CD14-positive monocyte (primary cell): ENCODE measurements around the gene HAPLN2. TPM values are rescaled to one million over a fixed set of nuclear protein-coding genes. Genes with fewer than 3 reads are reported as not detected.

Experiments
- DNase-seq, 3 donors: peaks; one replicate each; pipeline ENCODE4 v3.0.0-alpha.2; 2011 to 2022
- H2AFZ ChIP-seq: 2 replicates; pipeline ENCODE4 v1.6.0; 2012; ENCODE audit warnings: mild to moderate bottlenecking, low read depth, low read length, inconsistent platforms; ENCODE audit not compliant: insufficient read depth, poor library complexity, severe bottlenecking
- H3K27ac ChIP-seq, 2 donors: 1 replicate in 1 of 2; 2 replicates in 1 of 2; pipeline ENCODE4 v1.5.1; 2012 to 2013; ENCODE audit warnings: low read length in 2 of 2, control low read depth in 1 of 2, inconsistent platforms in 1 of 2, low read depth in 1 of 2, mild to moderate bottlenecking in 1 of 2
- H3K27me3 ChIP-seq, 2 donors: one replicate each; pipeline versions ENCODE4 v1.6.0 to v1.6.1; 2011 to 2013; ENCODE audit warnings: low read length in 2 of 2; ENCODE audit not compliant: control insufficient read depth in 2 of 2, insufficient read depth in 2 of 2
- H3K36me3 ChIP-seq, 2 donors: replicated peaks in 1 of 2; 1 replicate in 1 of 2; 2 replicates in 1 of 2; pipeline versions ENCODE4 v1.5.1 to v1.6.1; 2012 to 2013; ENCODE audit warnings: low read length in 2 of 2, control low read depth in 1 of 2, inconsistent platforms in 1 of 2, mild to moderate bottlenecking in 1 of 2; ENCODE audit not compliant: insufficient read depth in 2 of 2, control insufficient read depth in 1 of 2
- H3K4me1 ChIP-seq, 2 donors: 1 replicate in 1 of 2; 2 replicates in 1 of 2; pipeline versions ENCODE4 v1.5.1 to v1.6.1; 2012 to 2013; ENCODE audit warnings: low read length in 2 of 2, control low read depth in 1 of 2, inconsistent platforms in 1 of 2, mild to moderate bottlenecking in 1 of 2, moderate library complexity in 1 of 2; ENCODE audit not compliant: insufficient read depth in 2 of 2, control insufficient read depth in 1 of 2
- H3K4me2 ChIP-seq: replicated peaks from 2 replicates; pipeline ENCODE3; 2012; ENCODE audit warnings: low read length, moderate library complexity, mild to moderate bottlenecking; ENCODE audit not compliant: poor library complexity, severe bottlenecking; ENCODE audit errors: extremely low read depth
- H3K4me3 ChIP-seq, 3 experiments: fragments of 200-600 bp in 1 of 3; sonication (generic) in 1 of 3; replicated peaks in 1 of 3; 1 replicate in 2 of 3; 2 replicates in 1 of 3; pipeline ENCODE4 v1.5.1; 2011 to 2013; ENCODE audit warnings: low read length in 3 of 3, mild to moderate bottlenecking in 3 of 3, control low read depth in 2 of 3, low read depth in 2 of 3, inconsistent platforms in 1 of 3, moderate library complexity in 1 of 3
- H3K79me2 ChIP-seq: 2 replicates; pipeline ENCODE4 v1.6.0; 2012; ENCODE audit warnings: mild to moderate bottlenecking, control low read depth, inconsistent platforms, low read length, moderate library complexity; ENCODE audit not compliant: insufficient read depth
- H3K9ac ChIP-seq: 2 replicates; pipeline ENCODE4 v1.6.0; 2017; ENCODE audit warnings: low read length, mild to moderate bottlenecking; ENCODE audit not compliant: insufficient read depth, poor library complexity, severe bottlenecking
- H3K9me3 ChIP-seq, 2 donors: replicated peaks in 1 of 2; 1 replicate in 1 of 2; 2 replicates in 1 of 2; pipeline versions ENCODE4 v1.5.1 to v1.6.1; 2012 to 2013; ENCODE audit warnings: low read length in 2 of 2, control low read depth in 1 of 2; ENCODE audit not compliant: control insufficient read depth in 1 of 2, insufficient read depth in 1 of 2
- H4K20me1 ChIP-seq: 2 replicates; pipeline ENCODE4 v1.6.0; 2012; ENCODE audit warnings: mild to moderate bottlenecking, low read length, control low read depth, moderate library complexity; ENCODE audit not compliant: insufficient read depth
- H3K27ac Mint-ChIP-seq, 7 donors: one replicate each; pipeline ENCODE4 v1.8.0; 2020; ENCODE audit warnings: mild to moderate bottlenecking in 7 of 7, mixed read lengths in 7 of 7, moderate library complexity in 6 of 7, inconsistent platforms in 2 of 7
- H3K27me3 Mint-ChIP-seq, 3 donors: one replicate each; pipeline ENCODE4 v1.8.0; 2021 to 2022; ENCODE audit warnings: low read depth in 3 of 3, mild to moderate bottlenecking in 3 of 3, mixed read lengths in 3 of 3, moderate library complexity in 3 of 3, inconsistent platforms in 1 of 3
- H3K36me3 Mint-ChIP-seq, 2 donors: one replicate each; pipeline ENCODE4 v1.8.0; 2020; ENCODE audit warnings: mixed read lengths in 2 of 2, inconsistent platforms in 1 of 2, mild to moderate bottlenecking in 1 of 2
- H3K4me1 Mint-ChIP-seq: one replicate; pipeline ENCODE4 v1.8.0; 2020; ENCODE audit warnings: mild to moderate bottlenecking, mixed read lengths
- H3K4me3 Mint-ChIP-seq, 2 donors: one replicate each; pipeline ENCODE4 v1.8.0; 2020; ENCODE audit warnings: mild to moderate bottlenecking in 2 of 2, mixed read lengths in 2 of 2, moderate library complexity in 1 of 2
- H3K9me3 Mint-ChIP-seq, 7 donors: one replicate each; pipeline ENCODE4 v1.8.0; 2020 to 2022; ENCODE audit warnings: mixed read lengths in 7 of 7, mild to moderate bottlenecking in 6 of 7, moderate library complexity in 6 of 7, inconsistent platforms in 2 of 7
- CTCF ChIP-seq: fragments of 200-600 bp; IDR thresholded peaks from one replicate; pipeline ENCODE4 v1.8.0; 2022; ENCODE audit warnings: antibody characterized with exemption, mild to moderate bottlenecking
- WGBS: methylation state at CpG from one replicate; pipeline ENCODE4 v1.1.5; 2013; ENCODE audit warnings: missing lambda C conversion rate; ENCODE audit not compliant: insufficient coverage; 5-methylcytosine and 5-hydroxymethylcytosine counted together
- intact Hi-C, 2 donors: fragments of 100-400 bp; cut with micrococcal nuclease; formaldehyde crosslinking; loops; one replicate each; pipeline versions ENCODE4 v1.15.0 to v1.15.1; 2023
- polyA plus RNA-seq, 3 donors: library from polyadenylated mRNA; depleted of rRNA in 1 of 3; unstranded in 2 of 3; stranded (reverse) in 1 of 3; fragments of 300-500 nt in 2 of 3; fragments of >200 nt in 1 of 3; fragmentation: Illumina TruSeq in 2 of 3; gene quantifications; 1 replicate in 2 of 3; 2 replicates in 1 of 3; pipeline ENCODE4 v1.2.3, GENCODE V29; 2012 to 2021

The HAPLN2 gene
- polyA plus RNA-seq, 3 donors, result not detected

- H2AFZ ChIP-seq, result no peak overlapping the region
- no peaks in the 10 kb centered on the region for H4K20me1 ChIP-seq
- WGBS, result 71% methylated on average over 11 of the region's 16 CpGs
- H3K9ac ChIP-seq, result no peak overlapping the region
- H3K4me2 ChIP-seq, result no peak overlapping the region
- H3K4me3 ChIP-seq, result no peak overlapping the region
- Mint-ChIP-seq H3K27me3 (peaks cover 69 to 83% (median 75%) of the 10 kb centered on the region in 3 donors), H3K4me1 (peaks cover 9% of the 10 kb centered on the region), H3K27ac (peak overlapping the region in 1 of 7 donors; percentile 7), H3K4me3 (no peak overlapping the region), H3K9me3 (peaks cover 0 to 15% (median 6%) of the 10 kb centered on the region in 7 donors), H3K36me3 (peaks cover 0 to 3% of the 10 kb centered on the region in 2 donors)
- no peak for DNase-seq
- no peaks in the 10 kb centered on the region for H3K36me3 ChIP-seq
- peaks cover 32 to 66% of the 10 kb centered on the region in 2 donors for H3K27me3 ChIP-seq
- peaks cover 9% of the 10 kb centered on the region in 2 donors for H3K4me1 ChIP-seq
- TF ChIP-seq CTCF, result no peak
- no peak overlapping the region for H3K27ac ChIP-seq
- intact Hi-C loops, result no loop called here
- peaks cover 0 to 15% of the 10 kb centered on the region in 2 donors for H3K9me3 ChIP-seq
- no peaks in the 10 kb centered on the region for H3K79me2 ChIP-seq
Observed at GRCh38 chr1:156652131-156652991, 33.1 kb downstream of the HAPLN2 start.

- DNase-seq, result no peak
- Mint-ChIP-seq H3K36me3 (peaks cover 0 to 3% of the 10 kb centered on the region in 2 donors), H3K27me3 (peaks cover 69 to 83% (median 75%) of the 10 kb centered on the region in 3 donors), H3K4me3 (no peak overlapping the region), H3K27ac (no peak overlapping the region), H3K9me3 (peaks cover 0 to 18% (median 7%) of the 10 kb centered on the region in 7 donors), H3K4me1 (peaks cover 16% of the 10 kb centered on the region)
- H3K4me1 ChIP-seq, result peaks cover 15% of the 10 kb centered on the region in 2 donors
- no peaks in the 10 kb centered on the region for H3K36me3 ChIP-seq
- no peak overlapping the region for H3K4me2 ChIP-seq
- peaks cover 30 to 66% of the 10 kb centered on the region in 2 donors for H3K27me3 ChIP-seq
- no peak for TF ChIP-seq CTCF
- no peak overlapping the region for H3K27ac ChIP-seq
- no peak overlapping the region for H2AFZ ChIP-seq
- intact Hi-C loops, result no loop called here
- H4K20me1 ChIP-seq, result no peaks in the 10 kb centered on the region
- H3K9ac ChIP-seq, result no peak overlapping the region
- H3K4me3 ChIP-seq, result no peak overlapping the region
- WGBS, result 90% methylated on average over 5 of the region's 9 CpGs
- peaks cover 0 to 15% of the 10 kb centered on the region in 2 donors for H3K9me3 ChIP-seq
- no peaks in the 10 kb centered on the region for H3K79me2 ChIP-seq
Observed at GRCh38 chr1:156652992-156653355, 33.8 kb downstream of the HAPLN2 start.
